BLaER1 (cell line): ENCODE data around the gene C1QTNF1.
"Not testable (repeated sequence)": the region's sequence is repeated elsewhere in the genome, so short reads cannot be mapped to it uniquely, and the experiment has no call there.

Experiments used
- H3K27ac ChIP-seq: shearing (Covaris generic); formaldehyde crosslinking; 2 replicates; pipeline ENCODE4 v1.8.1; 2022
- H3K27me3 ChIP-seq: shearing (Covaris generic); formaldehyde crosslinking; 2 replicates; pipeline ENCODE4 v1.8.1; 2022
- H3K36me3 ChIP-seq: shearing (Covaris generic); formaldehyde crosslinking; 2 replicates; pipeline ENCODE4 v1.8.1; 2022
- H3K4me1 ChIP-seq: shearing (Covaris generic); formaldehyde crosslinking; 2 replicates; pipeline ENCODE4 v1.8.1; 2022
- H3K4me2 ChIP-seq: shearing (Covaris generic); formaldehyde crosslinking; 2 replicates; pipeline ENCODE4 v1.8.1; 2022
- H3K4me3 ChIP-seq: shearing (Covaris generic); formaldehyde crosslinking; 2 replicates; pipeline ENCODE4 v1.8.1; 2022
- H3K9ac ChIP-seq: shearing (Covaris generic); formaldehyde crosslinking; 2 replicates; pipeline ENCODE4 v1.8.1; 2022
- H3K9me3 ChIP-seq: shearing (Covaris generic); formaldehyde crosslinking; 2 replicates; pipeline ENCODE4 v1.8.1; 2022
- H4K20me1 ChIP-seq: shearing (Covaris generic); formaldehyde crosslinking; 2 replicates; pipeline ENCODE4 v1.8.1; 2022
- Cebpa-rat ChIP-seq: shearing (Covaris generic); IDR thresholded peaks from 2 replicates; pipeline ENCODE4 v1.8.1; 2022

Gene C1QTNF1

DNA sequence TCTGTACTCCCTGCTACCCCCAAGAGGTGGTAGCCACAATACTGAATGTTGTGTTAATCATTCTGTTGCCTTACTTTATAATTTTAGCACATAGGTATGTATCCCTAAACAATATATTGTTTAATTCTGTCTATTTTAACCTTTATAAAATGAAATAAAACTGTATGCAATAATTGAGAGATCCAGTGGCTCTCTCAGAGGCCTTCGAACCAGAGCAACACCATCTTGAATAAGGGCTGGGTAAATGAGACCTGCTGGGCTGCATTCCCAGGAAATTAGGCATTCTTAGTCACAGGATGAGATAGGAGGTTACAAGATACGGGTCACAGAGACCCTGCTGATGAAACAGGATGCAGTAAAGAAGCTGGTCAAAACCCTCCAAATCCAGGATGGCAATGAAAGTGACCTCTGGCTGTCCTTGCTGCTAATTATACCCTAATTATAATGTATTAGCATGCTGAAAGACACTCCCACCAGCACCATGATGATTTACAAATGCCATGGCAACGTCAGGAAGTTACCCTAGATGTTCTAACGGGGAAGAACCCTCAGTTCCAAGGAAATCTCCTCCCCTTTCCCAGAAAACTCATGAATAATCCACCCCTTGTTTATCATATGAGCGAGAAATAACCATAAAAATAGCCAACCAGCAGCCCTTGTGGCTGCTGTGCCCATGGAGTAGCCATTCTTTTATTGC lies 12.4 kb upstream of the C1QTNF1 start:
- H3K4me2 ChIP-seq, result no peak overlapping the region
- H3K4me1 ChIP-seq, result peaks cover 35% of the 10 kb centered on the region
- no peak overlapping the region for H3K9ac ChIP-seq
- H3K4me3 ChIP-seq, result no peak overlapping the region
- H3K36me3 ChIP-seq, result peaks cover 14% of the 10 kb centered on the region; the same call in 1 of the 2 replicates
- no peak for TF ChIP-seq Cebpa-rat
- no peaks in the 10 kb centered on the region for H3K27me3 ChIP-seq
- H4K20me1 ChIP-seq, result peaks cover 27% of the 10 kb centered on the region
- H3K9me3 ChIP-seq, result peaks cover 35% of the 10 kb centered on the region
- no peak overlapping the region for H3K27ac ChIP-seq

DNA sequence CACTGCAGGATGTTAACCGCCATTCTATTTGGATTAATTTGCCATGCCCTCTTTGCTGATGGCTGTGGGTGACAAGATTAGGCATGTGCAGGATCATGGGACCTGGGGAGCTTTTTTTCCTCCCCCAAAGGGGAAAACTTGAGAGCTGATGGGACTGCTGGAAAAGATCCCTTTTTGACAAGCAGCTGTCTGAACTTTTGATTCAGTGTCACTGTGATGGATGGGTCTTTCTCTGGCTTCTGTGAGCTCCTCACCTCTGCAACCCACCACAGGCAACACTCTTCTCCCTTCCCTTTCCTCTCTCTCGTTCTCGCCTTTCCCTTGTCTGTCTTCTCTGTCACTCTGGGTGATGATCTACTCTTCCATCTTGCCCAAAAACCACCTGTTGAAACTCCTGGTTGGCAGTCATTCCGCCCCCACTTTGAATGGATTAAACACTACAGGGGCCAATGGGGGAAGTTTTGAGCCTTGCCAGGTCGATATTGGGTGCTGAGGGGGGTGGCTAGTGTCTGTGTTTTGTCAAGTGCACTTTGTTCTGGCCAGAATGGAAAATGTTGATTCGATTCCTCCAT lies 11.3 kb upstream of the C1QTNF1 start:
- H3K27ac ChIP-seq, result no peak overlapping the region
- no peak for TF ChIP-seq Cebpa-rat

DNA sequence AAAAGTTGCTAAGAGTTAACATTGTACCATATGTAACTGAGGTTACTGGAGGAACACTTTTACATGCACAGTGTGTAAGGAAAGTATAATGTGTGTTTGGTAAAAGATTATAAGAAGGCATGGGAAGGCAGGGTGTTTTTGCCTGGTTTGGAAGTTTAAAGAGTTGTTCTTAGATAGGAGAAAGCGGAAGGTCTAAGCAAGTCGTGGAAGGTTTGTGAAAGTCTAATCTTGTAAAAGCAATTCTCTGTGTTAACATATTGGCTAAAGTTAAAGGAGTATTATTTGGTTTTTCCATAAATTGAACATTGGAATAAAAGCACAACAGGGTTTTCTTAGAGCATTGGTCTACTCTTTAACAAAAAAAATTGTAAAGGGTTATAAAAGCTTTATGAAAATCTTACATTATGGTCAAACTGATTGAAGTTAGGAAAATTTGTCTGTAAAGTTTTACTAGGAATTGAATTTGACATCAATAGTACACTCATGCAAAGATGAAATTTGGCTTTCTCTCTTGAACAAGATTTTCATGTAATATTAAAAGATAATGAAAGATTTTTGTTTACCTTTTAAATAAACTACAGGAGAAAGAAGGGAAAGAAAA lies 9.7 kb upstream of the C1QTNF1 start:
- no peak overlapping the region for H3K4me2 ChIP-seq
- H3K27ac ChIP-seq, result no peak overlapping the region
- H3K27me3 ChIP-seq, result no peaks in the 10 kb centered on the region
- peaks cover 11% of the 10 kb centered on the region for H3K4me1 ChIP-seq
- H3K9ac ChIP-seq, result no peak overlapping the region
- no peak overlapping the region for H3K4me3 ChIP-seq
- no peak for TF ChIP-seq Cebpa-rat
- peaks cover 35% of the 10 kb centered on the region for H3K9me3 ChIP-seq
- no peaks in the 10 kb centered on the region for H3K36me3 ChIP-seq
- H4K20me1 ChIP-seq, result peaks cover under 1% of the 10 kb centered on the region; the same call in 1 of the 2 replicates

More for the DNA sequence above, 11.3 kb upstream of the C1QTNF1 start:
- no peak overlapping the region for H3K4me3 ChIP-seq
- H3K9ac ChIP-seq, result no peak overlapping the region
- H3K4me2 ChIP-seq, result no peak overlapping the region
- no peaks in the 10 kb centered on the region for H3K27me3 ChIP-seq
- H3K4me1 ChIP-seq, result peaks cover 24% of the 10 kb centered on the region
- peaks cover 35% of the 10 kb centered on the region for H3K9me3 ChIP-seq
- peaks cover 5% of the 10 kb centered on the region; the same call in 1 of the 2 replicates for H3K36me3 ChIP-seq
- peaks cover 16% of the 10 kb centered on the region for H4K20me1 ChIP-seq

DNA sequence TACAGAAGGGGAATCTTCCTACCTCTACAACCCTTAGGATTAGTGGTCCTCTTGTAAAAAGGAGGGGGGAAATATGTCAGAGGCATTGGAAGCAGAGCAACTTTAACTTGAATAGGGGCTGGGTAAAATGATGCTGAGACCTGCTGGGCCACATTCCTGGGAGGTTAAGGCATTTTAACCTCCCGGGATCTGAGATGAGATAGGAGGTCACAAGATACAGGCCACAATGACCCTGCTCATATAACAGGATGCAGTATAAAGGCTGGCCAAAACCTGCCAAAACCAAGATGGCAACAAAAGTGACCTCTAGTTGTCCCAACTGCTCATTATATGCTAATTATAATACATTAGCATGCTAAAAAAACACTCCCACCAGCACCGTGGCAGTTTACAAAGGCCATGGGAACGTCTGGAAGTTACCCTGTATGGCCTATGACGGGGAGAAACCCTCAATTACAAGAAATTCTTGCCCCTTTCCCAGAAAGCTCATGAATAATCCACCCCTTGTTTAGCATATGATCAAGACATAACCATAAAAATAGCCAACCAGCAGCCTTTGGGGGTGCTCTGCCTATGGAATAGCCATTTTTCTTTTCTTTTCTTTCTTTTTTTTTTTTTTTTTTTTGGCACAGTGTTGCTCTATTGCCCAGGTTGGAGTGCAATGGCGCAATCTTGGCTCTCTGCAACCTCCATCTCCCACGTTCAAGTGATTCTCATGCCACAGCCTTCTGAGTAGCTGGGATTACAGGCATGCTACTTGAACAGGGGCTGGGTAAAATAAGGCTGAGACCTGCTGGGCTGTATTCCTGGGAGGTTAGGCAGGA lies 6.2 kb upstream of the C1QTNF1 start:
- Histone ChIP-seq H3K9me3 (peaks cover 29% of the 10 kb centered on the region), H3K36me3 (no peaks in the 10 kb centered on the region), H3K27ac (no peak overlapping the region), H3K27me3 (peaks cover 3% of the 10 kb centered on the region; the same call in 1 of the 2 replicates), H3K4me3 (no peak overlapping the region), H4K20me1 (no peaks in the 10 kb centered on the region), H3K4me1 (no peaks in the 10 kb centered on the region), H3K9ac (no peak overlapping the region), H3K4me2 (no peak overlapping the region)
- no peak for TF ChIP-seq Cebpa-rat

DNA sequence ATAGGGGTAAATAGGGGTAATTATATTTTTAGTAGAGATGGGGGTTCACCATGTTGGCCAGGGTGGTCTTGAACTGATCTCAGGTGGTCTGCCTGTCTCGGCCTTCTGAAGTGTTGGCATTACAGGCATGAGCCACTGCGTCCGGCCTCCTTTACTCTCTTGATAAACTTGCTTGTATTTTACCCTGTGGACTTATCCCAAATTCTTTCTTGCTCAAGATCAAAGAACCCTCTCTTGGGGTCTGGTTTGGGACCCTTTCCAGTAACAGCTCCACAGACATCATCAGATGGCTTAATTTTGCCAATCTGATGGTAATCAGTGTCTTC lies 5.6 kb upstream of the C1QTNF1 start:
- H3K27ac ChIP-seq, result no peak overlapping the region
- no peaks in the 10 kb centered on the region for H3K36me3 ChIP-seq
- TF ChIP-seq Cebpa-rat, result no peak
- H3K4me1 ChIP-seq, result no peaks in the 10 kb centered on the region
- no peak overlapping the region for H3K4me2 ChIP-seq
- no peak overlapping the region for H3K4me3 ChIP-seq
- peaks cover 23% of the 10 kb centered on the region for H3K9me3 ChIP-seq
- no peak overlapping the region for H3K9ac ChIP-seq
- H4K20me1 ChIP-seq, result no peaks in the 10 kb centered on the region
- peaks cover 9% of the 10 kb centered on the region; the same call in 1 of the 2 replicates for H3K27me3 ChIP-seq

DNA sequence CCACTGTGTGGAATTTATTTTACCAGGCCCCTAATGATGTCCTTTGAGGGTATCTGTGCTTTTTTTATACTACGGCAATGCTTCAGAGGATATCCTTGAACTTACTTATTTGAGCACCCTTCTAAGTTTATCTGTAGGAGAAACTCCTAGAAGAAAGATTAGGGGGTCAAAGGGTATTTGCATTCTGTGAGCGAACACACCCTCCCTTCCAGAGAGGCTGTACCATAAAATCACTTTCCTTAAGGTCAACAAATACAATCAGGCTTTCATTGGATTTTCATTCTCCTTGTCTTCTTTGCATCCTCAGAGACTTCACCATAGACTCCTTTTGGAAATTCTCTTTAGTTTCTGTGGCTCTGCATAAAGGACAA lies 4.7 kb upstream of the C1QTNF1 start:
- H3K27ac ChIP-seq, result no peak overlapping the region
- H3K9ac ChIP-seq, result no peak overlapping the region
- H3K27me3 ChIP-seq, result peaks cover 16% of the 10 kb centered on the region
- TF ChIP-seq Cebpa-rat, result no peak
- no peak overlapping the region for H3K4me3 ChIP-seq
- no peaks in the 10 kb centered on the region for H4K20me1 ChIP-seq
- H3K4me2 ChIP-seq, result no peak overlapping the region
- peaks cover 8% of the 10 kb centered on the region for H3K4me1 ChIP-seq
- H3K9me3 ChIP-seq, result peaks cover 14% of the 10 kb centered on the region
- H3K36me3 ChIP-seq, result no peaks in the 10 kb centered on the region

DNA sequence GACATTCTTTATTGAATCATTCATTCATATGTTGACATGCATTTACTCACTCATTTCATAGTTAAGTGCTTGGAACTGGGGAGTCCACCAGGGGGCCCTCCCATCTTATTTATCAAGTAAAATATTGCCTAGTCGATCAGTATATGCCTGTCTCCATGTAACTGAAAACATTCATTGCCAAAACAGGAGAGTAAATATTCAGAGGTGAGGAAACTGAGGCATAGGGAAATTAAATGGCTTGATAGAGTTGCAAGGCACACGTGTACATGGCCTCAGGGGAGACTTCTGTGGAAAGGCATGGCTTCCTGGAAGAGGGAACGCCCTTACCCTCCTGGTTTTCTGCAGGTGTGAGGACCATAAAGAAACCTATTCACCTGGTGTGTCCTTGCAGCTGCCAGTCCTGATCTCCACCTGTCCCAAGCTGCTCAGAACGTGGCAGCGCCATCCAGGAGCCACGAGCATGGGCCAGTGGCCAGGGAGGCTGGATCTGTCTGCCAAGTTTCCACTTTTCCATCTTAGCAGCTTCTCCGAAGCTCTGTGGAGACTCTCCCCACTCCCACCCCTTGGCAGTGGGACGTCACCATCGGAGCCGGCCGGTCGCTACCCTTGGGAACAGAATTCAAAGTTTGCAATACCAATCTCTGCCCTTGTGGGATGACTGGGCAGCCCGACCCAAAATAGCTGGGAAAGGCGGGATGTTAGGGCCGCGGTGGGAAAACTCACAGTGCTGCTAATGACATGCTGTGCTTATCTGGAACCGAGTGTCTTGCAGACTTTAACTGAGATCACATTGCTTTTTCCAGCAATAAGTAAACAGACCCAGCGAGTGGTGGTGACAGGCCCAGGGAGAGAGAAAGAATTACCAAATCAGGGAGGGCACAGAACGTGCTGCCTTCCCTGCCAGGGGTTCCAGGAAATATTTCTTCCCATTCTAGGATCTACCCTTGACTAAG lies 4.1 kb upstream of the C1QTNF1 start:
- H4K20me1 ChIP-seq, result no peaks in the 10 kb centered on the region
- H3K9ac ChIP-seq, result no peak overlapping the region
- peaks cover 15% of the 10 kb centered on the region for H3K4me1 ChIP-seq
- no peak overlapping the region for H3K4me2 ChIP-seq
- no peak overlapping the region for H3K4me3 ChIP-seq
- peaks cover 23% of the 10 kb centered on the region for H3K27me3 ChIP-seq
- no peaks in the 10 kb centered on the region for H3K36me3 ChIP-seq
- no peak for TF ChIP-seq Cebpa-rat
- peaks cover 13% of the 10 kb centered on the region for H3K9me3 ChIP-seq
- H3K27ac ChIP-seq, result no peak overlapping the region

DNA sequence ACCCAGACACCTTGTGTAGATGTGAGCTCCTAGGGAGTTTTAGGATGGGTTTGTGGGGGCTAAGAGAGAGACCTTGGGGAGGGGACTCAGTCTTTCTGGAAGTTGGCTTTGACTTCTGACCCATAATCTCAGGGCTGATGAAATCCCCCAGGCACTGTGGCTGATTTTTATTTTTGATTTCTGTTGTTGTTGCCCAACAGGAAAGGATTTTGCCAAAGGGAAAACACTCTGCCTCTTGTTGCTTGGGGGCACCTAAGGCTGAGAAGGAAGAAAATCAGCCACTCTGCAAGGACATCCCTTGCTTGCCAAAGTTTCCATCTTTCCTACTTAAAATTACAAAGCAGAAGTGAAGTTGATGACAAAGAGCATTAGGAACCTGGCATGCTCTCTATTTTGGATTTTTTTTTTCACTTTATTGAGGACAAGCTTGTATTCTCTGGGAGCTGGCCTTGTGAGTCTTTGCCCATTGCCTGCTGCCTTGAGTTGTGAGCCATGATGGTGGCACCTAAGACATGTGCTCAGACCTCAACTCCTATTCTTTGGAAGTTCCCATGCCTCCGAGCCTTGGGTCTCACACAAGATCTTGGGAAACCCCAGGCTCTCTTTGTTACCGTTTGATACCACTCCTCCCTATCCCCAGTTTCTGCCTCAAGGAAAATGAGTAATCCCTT lies 3.2 kb upstream of the C1QTNF1 start:
- Histone ChIP-seq H3K4me1 (peaks cover 23% of the 10 kb centered on the region), H3K9me3 (peaks cover 6% of the 10 kb centered on the region), H3K27me3 (peaks cover 32% of the 10 kb centered on the region), H3K9ac (no peak overlapping the region), H3K36me3 (no peaks in the 10 kb centered on the region), H4K20me1 (no peaks in the 10 kb centered on the region), H3K4me2 (no peak overlapping the region), H3K27ac (no peak overlapping the region), H3K4me3 (no peak overlapping the region)
- TF ChIP-seq Cebpa-rat, result no peak

DNA sequence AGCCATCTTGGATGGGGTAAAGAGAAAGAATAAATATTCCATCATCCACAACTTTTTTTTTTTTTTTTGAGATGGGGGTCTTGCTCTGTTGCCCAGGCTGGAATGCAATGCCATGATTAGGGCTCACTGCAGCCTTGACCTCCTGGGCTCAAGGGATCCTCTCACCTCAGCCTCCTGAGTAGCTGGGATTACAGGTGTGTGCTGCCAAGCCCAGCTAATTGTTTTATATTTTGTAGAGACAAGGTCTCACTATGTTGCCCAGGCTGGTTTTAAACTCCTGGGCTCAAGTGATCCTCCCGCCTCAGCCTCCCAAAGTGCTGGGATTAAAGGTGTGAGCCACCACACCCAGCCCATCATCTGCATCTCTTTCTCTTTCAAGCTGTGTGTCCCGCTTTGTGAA lies 2.0 kb upstream of the C1QTNF1 start:
- not testable (repeated sequence) for H4K20me1 ChIP-seq, H3K4me2 ChIP-seq, H3K9ac ChIP-seq, H3K27ac ChIP-seq, H3K9me3 ChIP-seq, H3K4me3 ChIP-seq, H3K36me3 ChIP-seq
- Histone ChIP-seq H3K27me3 (peaks cover 38% of the 10 kb centered on the region), H3K4me1 (peaks cover 35% of the 10 kb centered on the region)
